Stimulated activated naive CD4-positive, alpha-beta T cell (primary cell): Measurements from ENCODE around the gene INPP4B.
A peak's percentile ranks its signal among the peaks of the same experiment; 100 is the strongest.

Experiments used
- DNase-seq, 6 experiments: peaks; one replicate each; lab custom pipeline; 2025; lab: John Stamatoyannopoulos, UW

INPP4B gene

DNA sequence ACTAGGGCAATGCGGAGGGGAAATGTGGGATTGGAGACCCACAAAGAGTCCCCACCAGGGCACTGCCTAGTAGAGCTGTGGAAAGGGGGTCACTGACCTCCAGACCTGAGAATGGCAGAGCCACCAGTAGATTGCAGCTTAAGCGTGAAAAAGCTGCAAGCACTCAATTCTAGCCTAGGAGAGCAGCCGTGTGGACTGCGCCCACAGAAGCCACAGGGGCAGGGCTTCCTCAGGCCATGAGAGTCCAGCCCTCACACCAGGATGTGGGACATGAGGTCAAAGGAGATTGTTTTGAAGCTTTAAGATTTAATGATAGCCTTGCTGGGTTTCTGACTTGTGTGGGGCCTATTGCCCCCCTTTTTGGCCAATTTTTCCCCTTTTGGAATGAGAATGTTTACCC, 379.0 kb downstream of the INPP4B start:
- no peak for DNase-seq

DNA sequence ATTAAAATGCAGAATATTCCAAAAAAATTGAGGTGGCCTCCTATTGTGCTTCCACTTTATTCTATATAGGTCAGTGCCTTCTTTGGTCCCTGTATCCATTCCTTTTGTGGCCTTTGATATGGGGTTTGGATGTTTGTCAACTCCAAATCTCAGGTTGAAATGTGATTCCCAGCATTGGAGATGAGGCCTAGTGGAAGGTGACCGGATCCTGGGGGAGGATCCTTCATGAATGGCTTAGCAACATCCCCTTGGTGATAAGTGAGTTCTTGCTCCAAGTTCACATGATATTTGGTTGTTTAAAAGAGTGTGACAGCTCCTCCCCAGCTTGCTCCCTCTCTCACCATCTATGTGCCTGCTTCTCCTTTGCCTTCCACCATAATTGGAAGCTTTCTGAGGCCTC, 380.6 kb downstream of the INPP4B start:
- DNase-seq = no peak

DNA sequence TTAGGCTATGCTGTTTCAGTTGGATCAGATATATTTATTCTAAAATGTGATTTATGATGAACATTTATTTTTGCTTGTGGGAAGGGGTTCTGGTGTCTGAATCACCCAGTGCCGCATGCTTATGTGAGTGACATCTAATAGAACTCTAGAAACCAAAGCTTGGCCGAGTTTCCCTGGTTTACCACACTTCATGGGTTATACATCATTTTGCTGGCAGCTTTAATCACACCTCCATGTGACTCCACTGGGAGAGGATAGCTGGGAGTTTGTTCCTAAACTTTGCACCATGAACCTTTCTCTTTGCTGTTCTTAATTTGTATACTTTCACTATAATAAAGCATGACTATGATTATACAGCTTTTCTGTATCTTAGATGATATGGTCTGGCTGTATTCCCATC, 382.9 kb downstream of the INPP4B start:
- DNase-seq = no peak

DNA sequence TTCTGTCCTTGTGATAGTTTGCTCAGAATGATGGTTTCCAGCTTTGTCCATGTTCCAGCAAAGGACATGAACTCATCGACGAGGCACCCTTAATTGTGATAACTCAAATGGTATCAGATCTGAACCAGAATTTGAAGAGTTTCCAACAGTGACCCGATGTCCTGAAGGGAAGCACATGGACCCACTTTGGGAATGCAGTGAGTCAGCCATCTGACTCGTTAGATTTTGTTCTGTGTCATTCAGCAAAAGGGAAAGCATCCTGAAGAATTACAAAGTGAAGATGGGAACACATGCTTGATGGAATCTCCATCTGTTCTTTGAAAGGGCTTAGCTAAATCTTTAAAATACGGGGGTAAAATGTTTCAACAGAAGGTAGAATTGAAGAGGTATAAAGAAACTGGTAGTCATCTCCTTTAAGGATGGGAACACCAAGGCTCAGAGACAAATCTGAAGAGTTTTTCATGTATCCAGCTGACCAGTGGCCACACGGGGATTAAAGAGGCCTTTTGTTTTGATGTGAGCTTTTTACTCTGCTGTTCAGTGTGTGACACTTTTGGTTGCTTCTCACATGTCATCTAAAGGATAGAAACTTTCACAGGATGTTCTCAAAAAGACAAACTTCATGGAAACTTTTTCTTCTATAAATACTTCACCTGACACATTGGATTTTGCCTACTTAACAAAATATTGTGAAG, 393.8 kb downstream of the INPP4B start:
- DNase-seq = no peak

DNA sequence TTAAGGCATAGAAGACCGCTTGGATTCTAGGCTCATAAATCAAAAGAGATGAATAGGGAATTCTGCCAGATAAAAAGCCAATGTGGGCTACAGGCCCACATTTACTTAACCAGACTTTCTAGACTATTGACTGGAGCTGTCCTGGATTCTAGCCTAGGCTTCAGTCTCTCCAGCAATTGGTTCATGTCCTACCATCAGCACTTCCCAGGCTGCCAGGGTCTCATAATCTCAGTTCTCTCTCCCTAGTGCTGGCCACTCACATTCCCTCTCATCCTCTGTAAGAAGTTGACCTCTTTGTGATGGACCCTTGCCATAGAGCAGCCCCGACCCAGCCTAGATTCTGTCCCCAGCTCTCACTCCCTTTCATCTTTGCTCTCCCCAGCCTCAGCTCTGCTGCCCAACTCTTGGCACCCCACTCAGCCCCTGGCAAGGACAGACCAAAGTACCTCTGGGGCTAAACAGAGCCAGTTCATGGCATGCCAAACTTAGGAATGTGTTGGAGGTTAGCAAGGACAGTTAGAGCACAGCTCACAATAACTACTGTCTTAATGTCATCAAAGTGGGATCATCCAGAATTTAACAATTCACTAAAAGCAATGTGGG, 396.2 kb downstream of the INPP4B start:
- no peak for DNase-seq

DNA sequence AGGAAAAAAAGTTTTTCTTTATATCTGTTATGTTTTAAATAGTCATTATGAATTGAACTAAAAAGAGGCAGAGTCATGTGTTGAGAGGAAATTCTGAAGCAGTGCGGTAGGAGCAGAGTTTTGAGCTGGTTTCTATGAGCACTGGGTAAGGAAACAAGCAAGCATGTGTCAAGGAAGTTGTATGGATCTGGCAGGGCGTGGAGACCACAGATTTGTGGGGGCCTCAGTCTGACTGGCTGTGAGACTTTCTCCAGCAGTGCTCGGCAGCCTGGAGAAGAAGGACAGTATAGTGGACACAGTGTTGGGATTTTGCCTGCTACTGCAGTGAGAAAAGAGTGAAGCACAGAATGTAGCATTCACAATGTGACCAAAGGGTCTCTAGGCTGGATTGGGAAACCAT, 399.1 kb downstream of the INPP4B start:
- DNase-seq = no peak

DNA sequence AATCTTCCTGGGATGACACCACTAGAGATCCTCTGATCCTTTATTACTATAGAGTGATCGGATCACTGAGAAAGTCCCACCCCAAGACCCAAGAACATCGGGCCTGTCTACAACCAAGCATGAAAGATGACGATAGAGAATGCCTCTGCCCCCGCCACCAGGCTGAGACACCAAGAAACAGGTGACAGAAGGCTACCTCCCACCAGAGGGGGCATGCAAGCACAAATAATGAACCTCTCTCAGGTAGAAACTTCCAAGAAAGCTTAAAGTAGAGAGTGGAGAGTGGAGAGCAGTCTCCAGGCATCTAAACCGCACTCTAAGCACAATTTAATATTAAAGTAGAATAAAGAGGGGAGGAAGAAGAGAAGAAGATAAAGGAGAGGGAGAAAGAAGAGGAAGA, 402.6 kb downstream of the INPP4B start:
- no peak for DNase-seq

DNA sequence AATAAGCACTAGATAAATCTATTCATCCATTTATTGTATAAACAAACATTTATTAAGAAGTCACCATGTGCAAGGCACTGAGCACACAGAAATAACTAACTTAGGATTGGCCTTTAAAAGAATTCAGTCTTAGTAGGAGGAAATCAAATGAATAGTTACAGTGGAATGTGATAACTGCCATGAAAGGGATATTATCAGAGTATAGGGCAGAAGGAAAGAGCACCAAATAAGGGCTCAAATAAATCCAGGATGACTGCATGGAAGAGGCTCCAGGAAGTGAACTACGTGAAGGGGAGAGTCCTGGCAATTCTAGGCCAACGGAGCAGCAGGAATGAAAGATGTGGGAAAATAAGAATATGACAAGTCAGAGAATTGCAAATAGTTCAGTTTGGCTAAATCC, 406.0 kb downstream of the INPP4B start:
- no peak for DNase-seq

DNA sequence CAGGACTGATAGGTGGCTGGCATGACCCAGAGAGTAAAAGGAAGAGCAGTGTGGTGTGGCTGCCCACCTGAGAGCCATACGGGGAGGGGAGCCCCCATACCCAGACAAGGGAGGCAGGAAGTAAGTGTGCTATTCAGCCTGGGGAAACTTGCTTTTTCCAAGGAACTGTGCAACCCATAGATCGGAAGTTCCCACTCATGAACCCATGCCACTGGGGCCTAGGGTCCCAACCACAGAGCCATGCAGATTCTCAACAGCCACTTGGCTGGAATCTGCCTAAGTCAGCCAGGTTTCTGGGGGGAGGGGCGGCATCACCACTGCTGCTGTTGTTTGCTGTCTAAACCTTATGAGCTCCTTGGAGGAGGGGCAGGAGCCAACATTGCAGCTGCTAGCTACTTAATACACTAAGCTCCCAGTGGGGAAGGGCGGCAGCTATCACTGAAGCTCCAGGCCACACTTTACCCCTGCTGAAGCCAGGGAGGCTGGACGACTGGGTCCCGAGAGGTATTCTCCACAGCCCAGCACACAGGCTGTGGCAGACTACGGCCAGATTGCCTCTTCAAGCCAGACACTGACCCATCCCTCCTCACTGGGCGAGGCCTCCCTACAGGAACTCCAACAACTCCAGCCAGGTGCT, 410.4 kb downstream of the INPP4B start:
- DNase-seq = no peak

DNA sequence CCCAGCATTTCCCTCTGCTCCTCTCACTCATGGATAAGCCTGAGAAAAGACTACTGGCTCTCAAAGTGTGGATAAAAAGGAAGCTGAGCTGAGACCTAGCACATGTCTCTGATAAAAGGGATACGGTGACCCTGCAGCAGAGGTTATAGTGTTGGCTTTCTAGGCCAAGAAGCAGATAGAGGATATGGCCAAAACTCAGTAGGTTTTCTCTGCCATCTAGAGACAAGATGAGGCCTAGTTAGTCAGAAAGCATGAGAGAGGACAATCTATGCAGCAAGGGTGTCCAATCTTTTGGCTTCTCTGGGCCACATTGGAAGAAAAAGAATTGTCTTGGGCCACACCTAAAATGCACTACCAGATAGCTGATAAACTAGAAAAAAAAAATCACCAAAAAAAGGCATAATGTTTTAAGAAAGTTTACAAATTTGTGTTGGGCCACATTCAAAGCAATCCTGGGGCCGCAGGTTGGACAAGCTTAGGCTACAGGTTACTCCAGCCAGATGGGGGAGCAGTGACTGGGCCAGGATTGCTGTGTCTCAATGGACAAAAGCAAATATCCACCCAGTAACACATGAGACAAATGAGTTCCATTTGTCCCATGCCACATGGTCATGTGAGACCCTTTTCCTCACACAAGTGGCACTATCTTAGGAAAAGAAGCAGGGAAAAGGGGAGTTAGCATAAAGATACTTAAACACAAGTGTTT, 411.4 kb downstream of the INPP4B start:
- DNase-seq = no peak

DNA sequence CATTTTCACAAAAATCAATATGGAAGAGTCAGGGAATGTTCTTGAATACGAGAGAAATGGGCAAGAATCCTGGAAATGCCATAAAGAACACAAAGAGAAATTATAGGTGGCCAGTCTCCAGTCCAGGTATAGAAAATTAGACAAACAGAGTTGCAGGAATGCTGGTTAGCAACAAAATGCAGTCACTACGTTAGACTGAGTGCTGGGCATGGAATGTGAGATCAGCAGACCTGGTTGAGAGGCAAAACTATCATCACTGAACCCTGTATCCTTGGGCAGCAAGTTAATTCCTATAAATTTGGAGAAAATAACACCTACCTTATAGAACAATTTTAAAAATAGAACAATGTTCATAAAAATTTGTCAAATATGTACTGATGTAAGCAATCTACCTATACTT, 417.4 kb downstream of the INPP4B start:
- no peak for DNase-seq

DNA sequence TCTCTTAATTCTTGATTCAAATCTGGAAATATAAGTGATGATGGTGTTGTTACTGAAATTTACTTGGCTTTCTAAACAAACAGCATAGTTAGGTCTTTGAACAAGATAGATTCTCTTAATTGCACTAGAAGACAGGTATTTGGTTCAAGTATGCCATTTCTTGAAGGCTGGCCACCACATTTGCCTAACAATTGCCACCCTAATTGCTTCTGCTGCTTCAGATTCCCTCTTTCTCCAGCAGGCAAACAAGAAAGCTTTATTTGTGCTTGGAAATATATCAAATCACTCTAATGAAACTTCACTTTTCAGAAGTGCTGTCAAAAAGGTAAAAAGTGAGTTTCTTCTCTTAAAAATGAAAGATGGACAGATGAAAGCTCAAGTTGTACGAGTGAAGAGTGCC, 418.6 kb downstream of the INPP4B start:
- no peak for DNase-seq

DNA sequence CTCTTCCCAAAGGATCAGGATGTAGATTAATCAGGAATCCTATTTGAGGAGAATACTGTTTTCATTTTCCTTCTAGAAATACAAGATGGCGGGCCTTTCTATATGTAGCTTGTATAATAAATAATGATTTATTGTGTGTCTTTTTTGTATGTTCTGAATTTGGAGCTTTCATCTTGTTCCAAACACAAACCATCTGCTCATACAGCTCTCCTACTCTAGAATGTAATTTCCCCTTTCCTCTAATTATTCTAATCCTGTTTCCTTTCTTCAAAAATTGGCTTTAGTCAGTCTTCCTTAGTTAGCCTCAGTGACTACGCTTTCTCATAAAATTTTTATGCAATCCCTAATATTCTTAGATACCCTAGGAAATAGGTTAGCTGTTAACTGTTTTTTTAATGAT, 422.2 kb downstream of the INPP4B start:
- DNase-seq = no peak

DNA sequence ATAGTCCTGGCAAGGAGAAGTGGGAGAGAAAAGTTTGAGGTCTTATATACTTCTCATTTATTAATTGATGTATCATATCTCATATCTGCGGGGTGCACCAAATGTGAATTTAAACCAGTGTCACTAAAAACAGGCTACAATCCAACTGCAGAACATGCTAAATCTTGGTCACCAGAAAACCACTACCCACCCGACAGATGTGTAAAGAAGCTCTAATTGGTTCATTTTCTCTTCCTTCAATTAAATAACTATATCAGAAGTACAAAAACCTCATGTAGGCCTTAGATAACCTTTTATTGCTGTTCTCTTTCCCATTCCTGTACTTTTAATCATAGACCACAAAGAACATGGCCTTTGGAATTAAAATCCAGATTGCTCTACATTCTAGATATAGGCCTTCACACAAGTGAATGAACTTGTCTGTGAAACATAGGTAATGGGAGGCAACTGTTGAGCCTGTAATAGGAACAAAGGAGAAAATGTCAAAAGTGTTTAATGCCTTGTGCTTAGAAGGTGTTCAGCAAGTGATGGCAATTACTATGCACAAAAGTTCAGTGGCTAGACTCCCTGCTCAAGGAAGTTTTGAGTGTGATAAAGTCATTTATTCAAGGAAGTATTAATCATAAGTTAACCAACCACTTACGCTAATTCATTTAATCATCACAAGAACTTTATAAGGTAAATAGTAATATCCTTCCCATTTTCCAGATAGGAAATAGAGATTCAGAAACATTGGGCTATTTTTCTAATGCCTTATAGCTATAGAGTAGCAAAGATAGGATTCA, 425.6 kb downstream of the INPP4B start:
- no peak for DNase-seq

DNA sequence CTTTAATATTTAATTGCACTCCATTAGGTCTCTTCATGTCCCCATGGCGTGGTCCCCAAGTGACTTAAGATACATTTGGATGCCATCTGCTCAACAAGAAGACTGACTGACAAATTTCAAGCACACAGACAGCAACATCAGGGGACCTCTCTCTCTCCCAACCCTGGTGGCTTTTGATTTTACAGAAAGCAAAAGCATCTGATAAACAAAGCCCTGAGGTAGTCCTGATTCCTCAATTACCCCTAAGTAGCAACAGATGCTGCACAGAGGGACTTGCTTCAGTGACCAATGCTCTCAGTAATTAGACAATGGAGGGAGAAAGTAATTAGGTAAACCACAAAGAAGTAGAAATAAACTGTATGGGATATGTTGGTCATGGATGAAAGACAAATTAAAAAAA, 426.4 kb downstream of the INPP4B start:
- no peak for DNase-seq

DNA sequence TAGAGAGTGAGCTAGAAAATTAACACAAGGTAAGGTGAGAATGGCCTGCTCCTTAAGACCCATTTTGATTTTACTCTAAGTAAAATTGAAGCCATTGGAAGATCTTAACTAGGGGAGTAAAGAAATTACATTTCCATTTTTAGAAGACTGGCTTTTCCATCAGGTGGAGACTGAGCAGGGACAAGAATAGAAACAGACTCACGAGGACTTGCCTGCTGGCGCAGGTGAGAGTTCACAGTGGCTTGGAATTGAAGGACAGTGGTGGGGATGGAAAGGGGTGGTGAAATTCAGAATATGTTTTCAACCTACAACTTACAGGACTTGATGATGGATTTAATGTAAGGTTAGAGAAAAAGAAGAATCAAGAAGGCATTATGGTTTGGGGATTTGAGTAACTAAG, 427.4 kb downstream of the INPP4B start:
- DNase-seq = no peak

DNA sequence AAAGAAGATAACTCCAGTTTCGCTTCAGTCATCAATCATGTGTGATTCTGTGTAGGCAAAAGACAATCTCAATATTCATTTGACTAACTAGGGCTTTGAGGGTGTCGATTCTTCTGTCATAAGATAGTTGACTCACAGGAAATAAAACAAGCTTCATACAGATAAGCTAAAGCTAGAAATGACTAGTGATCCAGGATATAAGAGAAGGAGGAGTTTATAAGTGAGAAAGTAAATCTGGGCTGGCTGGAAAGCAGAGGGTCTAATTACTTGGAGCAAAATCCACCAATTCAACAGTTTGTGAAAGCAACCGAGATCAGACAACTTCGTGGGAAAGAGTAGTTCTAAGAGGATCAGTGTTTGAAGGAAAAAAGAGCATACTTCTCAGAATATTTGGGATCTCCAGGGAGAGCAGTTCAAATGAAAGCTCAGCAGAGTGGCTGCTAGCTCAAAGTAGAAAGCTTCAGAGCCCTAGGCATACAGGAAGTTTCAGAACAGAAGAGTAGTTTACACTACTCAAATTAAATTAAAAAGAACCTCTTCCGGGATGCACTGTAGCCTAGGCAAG, 429.3 kb downstream of the INPP4B start:
- peak in 3 of 6 experiments; percentile 47 to 65 (median 55) for DNase-seq

DNA sequence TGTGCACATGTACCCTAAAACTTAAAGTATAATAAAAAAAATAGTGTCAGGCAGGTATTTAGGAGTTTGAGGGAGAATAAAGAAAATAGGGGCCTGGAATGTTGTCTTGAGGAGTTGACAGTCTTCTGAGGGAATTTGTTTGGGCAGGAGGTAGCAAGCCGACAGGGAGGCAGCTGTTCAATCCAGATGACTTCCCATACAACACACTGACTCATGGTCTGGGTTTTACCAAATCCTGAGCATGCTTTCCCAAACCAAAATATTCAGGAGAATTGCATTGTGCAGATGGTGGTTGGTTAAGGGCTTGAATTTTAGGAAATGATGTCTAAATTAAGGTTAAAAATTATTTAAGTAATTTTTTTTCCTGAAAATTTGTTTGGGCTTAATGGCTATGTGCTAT, 430.0 kb downstream of the INPP4B start:
- DNase-seq = no peak

DNA sequence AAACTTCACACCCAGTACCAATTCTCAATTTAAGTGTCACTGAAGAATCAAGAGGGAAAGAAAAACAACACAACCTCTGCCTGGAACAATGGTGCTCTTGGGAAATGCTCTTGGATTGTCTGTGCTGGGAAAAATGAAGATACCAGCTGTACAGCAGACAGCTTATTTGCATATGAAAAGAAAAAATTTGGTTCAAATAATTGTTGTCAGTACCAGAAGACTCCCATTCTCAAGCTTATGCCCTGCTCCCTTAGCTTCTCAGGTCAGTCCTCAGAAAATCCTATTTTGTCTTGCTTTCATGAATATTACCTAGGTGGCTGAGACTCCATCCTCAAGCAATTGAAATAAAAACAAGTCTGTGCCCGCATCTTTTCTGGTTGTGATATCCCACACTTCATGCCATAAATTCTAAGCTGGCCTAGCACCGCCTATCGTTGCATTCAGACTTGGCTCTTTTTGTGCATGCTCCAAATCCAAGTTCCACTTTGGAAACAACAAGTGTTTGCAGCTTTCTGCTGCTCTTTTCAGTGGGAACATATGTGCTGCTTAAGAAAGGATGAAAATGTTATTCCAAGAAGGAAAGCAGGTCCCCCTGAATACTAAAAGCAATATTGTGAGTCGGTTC, 431.6 kb downstream of the INPP4B start:
- DNase-seq = no peak

DNA sequence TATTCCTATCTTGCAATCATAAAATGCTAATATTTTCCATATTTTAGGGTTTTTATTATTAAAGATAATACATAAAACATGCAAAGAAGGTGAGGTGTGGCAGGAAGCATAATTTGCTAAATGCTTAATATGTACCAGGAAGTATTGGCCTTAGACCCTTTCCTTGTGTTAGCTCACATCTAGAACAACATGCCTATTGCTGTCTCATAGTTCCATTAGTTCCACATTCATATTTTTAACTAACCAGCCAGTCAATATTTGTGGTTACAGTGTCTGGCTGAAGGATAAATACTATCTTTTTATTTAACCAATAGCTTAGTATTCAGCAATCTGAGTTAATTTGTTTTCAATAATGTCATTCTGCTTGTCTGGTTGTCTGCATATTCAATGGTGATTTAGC, 432.6 kb downstream of the INPP4B start:
- DNase-seq = no peak

DNA sequence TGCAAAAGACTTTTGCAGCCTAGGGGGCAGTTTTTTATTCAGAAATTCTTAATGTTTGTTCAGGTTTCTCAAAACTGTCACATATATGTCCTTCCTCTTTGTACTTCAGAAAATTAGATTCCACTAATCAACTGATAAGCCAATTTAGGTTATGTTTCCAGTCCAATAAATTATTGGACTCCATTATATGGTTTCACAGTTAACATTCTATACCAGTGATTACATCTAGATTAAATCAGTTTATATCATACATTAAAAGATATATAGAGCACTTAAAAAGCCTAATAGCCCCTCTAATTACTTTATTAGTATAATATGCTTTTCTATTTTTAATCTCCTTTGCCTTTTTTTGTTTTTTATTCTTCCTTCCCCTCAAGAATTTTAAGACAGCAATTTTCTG, 434.1 kb downstream of the INPP4B start:
- no peak for DNase-seq
